ENCODE data around the gene KLRC4.
"Not testable (repeated sequence)": the region's sequence is repeated elsewhere in the genome, so short reads cannot be mapped to it uniquely, and the experiment has no call there.

KLRC4 gene

DNA sequence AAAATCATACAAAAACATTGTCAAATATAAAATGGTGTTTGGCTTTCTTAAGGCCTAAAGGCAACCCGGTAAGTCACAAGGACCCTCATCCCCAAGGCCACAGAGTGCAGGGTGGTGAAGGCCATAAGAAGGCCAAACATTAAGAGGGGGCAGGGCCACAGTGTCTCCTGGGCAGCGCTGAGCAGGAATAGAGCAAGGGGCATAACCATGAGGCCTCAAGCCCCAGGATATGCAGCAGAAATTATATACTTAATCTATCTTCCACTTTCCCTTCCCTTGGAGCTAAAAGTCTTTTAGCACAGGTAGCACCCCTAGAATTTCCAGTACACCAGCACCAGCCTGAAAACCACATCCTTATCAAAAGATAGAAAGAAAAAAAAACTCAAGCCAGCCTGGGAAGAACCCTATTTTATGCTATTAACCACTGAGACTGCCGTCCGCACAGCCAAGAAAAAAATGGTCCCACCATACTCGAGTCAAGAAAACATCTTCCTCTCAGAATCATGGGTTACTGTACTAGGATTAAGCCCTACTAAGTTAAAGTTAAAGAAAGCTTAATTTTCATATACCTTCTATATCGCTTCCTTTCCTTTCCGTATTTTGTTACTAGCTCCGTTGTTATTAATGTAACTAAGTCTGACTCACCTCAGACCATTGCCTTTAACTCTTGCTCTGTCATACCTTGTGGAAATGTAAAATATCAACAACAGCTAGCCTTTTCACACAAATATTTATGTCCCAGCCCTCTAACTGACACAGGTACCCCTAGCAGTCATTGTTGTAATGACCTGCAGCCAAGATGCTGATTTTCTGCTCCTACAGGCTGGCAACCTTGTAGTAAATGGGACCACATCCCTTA lies 39.8 kb downstream of the KLRC4 start:
- FAIRE-seq (no peak), DNase-seq (ENCODE audit: insufficient read length, low spot score) (no peak)

DNA sequence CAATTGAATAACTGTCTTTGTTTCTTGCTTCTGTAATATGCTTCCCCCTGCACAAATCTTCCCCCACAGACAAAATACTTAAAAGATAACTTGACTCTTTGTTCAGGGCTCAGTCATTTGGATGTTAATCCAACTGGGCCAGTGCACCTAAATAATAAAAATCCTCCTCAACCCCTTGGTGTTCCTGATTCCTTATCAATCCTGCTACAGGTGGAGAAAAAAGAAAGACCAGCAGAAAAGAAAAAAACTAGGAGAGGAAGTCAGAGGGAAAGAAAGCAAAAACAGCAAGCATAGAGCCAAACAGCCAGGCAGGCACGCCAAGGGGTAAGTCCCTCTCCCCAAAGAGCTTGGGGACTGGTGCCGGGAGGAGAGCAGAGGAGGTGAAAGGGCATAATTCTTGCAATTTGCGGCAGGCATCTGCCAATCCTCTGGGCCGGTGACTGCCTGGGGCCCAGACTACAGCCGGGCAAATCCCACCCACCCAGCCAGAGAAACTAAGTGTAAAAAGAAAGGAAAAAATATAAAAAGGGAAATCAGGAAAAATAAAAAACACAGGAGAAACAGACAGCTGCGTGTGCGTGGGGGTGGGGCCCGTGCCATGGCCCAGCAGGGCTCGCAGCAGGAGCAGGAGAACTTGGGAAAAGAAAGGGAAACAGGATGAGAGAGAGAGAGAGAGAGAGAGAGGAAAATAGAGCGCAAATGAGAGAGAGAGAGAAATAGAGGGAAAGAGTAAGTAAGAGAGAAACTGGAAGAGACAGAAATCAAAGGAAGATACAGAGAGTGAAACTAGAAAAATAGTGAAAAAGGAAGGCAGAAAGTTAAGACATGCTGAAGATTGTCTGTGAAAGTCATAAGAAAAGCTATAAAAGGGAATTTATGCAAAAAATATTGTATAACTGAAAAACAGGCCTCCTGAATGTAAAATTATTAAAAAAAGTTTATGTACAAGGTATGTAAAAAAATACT lies 41.1 kb downstream of the KLRC4 start:
- no peak for FAIRE-seq

DNA sequence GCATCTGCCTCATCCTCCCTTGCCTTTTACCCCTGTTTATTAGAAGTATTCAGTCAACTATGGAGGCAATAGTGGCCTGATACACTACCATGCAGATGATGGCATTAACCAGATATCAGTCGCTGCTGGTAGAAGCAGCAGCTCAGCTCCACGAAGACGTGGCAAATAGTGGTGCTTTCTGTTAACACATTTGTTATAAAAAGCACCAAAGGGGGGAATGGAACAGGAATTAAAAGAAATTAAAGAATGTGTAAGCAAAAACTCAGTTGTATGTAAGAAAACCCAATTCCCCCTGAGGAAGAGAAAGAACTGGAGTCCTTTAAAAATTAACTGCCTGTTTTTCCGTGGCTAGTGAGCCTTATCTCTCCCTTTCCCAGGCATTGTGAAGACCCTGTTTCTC lies 41.8 kb downstream of the KLRC4 start:
- DNase-seq (ENCODE audit: insufficient read length, low spot score); FAIRE-seq: not testable (repeated sequence)

More for the DNA sequence above, 41.1 kb downstream of the KLRC4 start:
- DNase-seq (ENCODE audit: insufficient read length, low spot score), result no peak

GRCh38 chr12:10366875-10367274 lies 42.7 kb downstream of the KLRC4 start:
- FAIRE-seq (no peak), DNase-seq (ENCODE audit: insufficient read length, low spot score) (no peak)

DNA sequence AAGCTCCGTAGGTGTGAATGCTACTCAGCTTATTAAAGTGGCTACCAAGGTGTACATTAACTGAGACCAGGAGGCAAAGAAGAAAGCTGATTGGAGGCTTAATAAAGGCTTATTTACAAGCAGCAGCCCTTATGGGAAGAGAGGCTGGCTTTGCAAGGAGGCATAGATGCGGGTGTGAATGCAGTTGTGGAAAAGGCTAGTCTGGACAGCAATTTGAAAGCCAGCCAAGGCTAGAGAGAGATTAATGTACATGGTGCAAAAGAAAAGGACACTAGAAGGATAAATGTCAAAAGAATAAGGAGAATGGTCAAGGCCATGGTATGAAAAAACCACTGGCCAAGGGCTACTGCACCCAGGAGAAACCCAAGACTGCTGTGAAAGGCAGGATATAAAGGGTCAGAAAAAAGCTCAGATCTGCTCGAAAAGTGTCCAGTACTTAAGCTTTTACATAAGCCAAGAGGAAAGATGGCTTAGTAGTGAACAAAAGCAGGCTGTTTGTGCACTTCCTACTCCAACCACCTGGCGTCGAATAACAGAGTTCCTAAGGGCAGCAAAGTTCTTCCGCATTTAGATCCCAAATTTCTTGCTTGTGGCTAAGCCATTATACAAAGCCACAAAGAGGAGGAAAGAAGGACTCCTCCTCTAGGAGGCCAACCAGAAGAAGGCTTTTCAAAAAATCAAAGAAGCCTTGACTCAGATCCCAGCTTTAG lies 43.7 kb downstream of the KLRC4 start:
- FAIRE-seq (no peak), DNase-seq (ENCODE audit: insufficient read length, low spot score) (no peak)

DNA sequence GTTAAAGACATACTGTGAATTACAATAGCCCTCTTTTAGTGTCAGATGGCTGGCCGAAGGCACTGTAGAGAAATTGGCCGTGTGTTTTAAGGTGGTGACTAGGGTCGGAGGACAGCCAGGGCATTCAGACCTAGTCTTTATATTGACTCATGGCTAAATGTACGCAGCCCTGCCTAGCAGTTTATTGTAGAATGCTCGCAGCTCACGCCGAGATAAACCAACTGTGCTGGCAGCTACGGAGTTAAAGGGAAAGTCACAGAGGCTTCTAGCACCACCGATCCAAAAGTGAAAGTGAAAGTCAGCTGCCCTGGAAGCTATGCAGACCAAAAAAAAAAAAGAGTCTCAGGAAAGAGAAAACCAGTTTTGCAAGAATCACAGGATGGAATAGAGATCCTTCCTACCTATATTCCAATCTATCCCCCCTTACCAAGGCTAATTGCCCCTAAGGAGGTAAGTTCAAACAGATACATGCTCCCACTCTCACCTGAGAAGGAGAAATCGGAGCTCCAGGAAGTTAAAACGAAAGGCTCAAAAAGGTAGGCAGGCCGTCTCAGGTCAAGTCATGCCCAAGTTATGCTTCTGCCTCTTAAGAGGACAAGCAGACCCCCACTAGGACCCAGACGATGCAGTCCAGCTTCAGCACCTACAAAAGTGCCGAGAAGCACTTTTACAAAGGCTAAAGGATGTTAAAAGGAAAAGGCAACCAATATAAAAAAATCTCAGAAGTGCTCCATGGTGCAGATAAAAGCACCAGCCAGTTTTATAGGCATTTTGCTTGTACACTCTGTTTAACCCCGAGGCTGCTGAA lies 44.5 kb downstream of the KLRC4 start:
- DNase-seq (ENCODE audit: insufficient read length, low spot score) (peak; percentile 51), FAIRE-seq (no peak)

- FAIRE-seq, result no peak
- peak; percentile 26 for DNase-seq (ENCODE audit: insufficient read length, low spot score)
Measured at GRCh38 chr12:10363914-10364814, 45.4 kb downstream of the KLRC4 start.

- DNase-seq (ENCODE audit: insufficient read length, low spot score) (no peak), FAIRE-seq (no peak)
Measured at GRCh38 chr12:10363658-10363913, 46.0 kb downstream of the KLRC4 start.

DNA sequence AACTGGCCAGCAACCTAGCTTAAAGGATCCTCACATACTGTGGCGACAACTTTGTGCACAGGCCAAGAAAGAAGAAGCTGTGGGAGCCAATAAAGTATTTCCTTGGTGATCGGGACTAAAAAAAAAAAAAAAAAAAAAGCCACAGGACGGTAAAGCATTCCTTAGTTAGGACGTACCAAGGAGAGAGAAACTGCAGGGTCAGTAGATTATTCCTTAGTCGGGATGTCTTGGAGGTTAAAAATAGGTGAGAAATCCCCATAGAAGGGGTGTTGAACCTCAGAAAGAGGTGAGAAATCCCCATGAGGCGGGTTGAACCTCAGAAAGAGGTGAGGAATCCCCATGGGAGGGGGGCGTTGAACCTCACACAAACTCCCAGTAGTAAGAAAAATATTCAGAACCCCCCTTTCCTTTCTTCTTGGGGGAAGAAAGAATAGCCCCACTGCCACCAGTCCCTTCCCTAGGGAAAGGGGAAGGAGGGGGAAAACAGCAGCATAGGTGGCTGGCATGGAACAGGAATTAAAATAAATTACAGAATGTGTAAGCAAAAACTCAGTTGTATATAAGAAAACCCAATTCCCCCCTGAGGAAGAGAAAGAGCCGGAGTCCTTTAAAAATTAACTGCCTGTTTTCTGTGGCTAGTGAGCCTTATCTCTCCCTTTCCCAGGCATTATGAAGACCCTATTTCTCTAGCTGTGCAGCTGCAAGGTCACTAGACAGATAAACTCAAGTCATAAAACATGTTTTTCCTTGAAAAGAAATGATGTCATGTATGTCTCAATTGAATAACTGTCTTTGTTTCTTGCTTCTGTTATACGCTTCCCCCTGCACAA lies 46.5 kb downstream of the KLRC4 start:
- no peak for FAIRE-seq
- DNase-seq (ENCODE audit: insufficient read length, low spot score), result no peak

DNA sequence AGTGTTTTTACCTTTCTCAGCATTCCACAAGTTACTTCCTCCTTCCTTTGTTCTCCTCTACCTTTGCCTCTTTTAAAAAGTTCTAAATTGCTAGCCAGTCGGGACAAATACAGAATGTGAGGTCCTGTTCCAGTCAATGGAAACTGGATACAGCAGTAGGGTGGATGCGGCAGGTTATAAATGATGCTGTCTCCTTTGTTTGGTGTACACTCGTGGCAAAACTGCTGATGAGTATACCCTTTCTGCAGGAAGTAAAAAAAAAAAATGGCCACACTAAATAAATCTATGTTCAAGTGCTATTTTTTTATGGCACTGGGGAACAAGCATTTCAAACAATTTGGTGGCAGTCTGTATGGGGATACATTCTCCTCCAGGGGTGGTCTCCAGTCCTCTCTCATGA lies 47.2 kb downstream of the KLRC4 start:
- DNase-seq (ENCODE audit: insufficient read length, low spot score), result no peak
- no peak for FAIRE-seq

DNA sequence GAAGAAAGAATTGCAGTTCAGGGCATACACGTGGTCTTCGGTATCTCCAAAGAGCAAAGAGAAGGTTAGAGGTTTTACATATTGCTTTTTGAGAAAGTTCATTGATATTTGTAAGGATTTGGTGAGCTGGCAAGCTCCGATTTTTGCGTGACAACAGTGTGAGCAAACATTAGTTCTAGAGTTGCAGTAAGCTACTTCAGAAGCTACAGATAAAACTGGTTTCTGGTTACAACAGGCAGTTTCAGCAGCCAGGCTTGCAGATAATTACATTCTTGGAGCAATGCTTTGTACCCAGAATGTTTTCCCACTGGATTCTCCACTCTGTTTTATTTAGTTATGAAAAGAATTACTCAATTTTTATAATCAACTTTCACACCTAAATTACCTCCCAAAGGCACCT lies 47.9 kb downstream of the KLRC4 start:
- FAIRE-seq (no peak), DNase-seq (ENCODE audit: insufficient read length, low spot score) (no peak)

DNA sequence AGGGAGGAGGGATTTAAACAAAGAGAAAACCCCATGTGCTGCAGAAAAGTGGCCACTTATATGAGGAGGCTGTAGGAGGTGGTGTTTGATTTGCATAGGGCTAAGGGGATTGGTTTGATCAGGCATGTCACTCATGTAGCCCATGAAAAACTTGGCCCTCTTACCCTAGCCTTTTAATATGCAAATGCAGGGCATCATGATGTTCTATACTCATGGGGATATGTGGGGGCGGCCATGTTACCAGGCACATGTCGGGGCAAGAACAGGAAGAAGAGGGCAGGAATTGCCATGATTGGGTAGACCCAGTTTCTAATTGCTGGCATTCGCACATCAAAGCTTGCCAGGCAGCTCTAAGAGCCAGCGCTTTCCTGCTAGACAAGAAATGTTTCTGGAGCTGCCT lies 48.5 kb downstream of the KLRC4 start:
- FAIRE-seq, result no peak
- no peak for DNase-seq (ENCODE audit: insufficient read length, low spot score)

DNA sequence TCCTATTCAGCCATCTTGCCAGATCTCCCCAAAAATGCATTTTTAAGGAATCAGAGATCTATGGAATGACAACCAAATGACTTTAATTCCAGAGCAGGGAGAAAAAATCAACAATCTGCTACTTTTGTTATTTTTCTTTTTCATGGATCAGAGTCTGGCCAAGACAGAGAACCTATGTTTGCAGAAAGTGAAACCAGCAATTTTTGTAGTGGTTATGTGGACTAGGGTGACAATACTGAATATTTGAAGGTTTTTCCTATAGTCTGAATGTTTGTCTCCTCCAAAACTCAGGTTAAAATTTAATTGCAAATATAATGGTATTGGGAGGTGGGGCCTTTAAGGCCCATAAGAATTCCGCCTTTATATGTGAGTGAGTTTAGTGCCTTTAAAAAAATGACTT lies 50.6 kb downstream of the KLRC4 start:
- no peak for DNase-seq (ENCODE audit: insufficient read length, low spot score)
- FAIRE-seq, result no peak

GRCh38 chr12:10358131-10358530 lies 51.4 kb downstream of the KLRC4 start:
- FAIRE-seq, result no peak

More at GRCh38 chr12:10358131-10358530, 51.4 kb downstream of the KLRC4 start:
- DNase-seq (ENCODE audit: insufficient read length, low spot score), result no peak

All from HTR-8/SVneo (cell line).